Fibroblast of the aortic adventitia (primary cell): ENCODE measurements around the gene FARSB. TPM values are rescaled to one million over a fixed set of nuclear protein-coding genes. Genes with fewer than 3 reads are reported as not detected.

ENCODE experiments used
- DNase-seq: peaks from one replicate; pipeline ENCODE4 v3.0.0-alpha.2; 2010; ENCODE audit warnings: low read depth
- H3K4me3 ChIP-seq: 2 replicates; pipeline ENCODE4 v1.5.1; 2011; ENCODE audit warnings: low read depth, mild to moderate bottlenecking, control low read depth, low read length, moderate library complexity
- total RNA-seq: library from RNA; depleted of rRNA; stranded (reverse); fragments of >200 nt; gene quantifications from 2 replicates; pipeline ENCODE4 v1.2.3, GENCODE V29; 2012; ENCODE audit warnings: low replicate concordance
- TF ChIP-seq, protein P1 (sequence below): IDR thresholded peaks from 2 replicates; pipeline ENCODE4 v1.5.1; 2011; ENCODE audit warnings: mild to moderate bottlenecking, low read length, control low read depth, inconsistent platforms; ENCODE audit not compliant: insufficient read depth

FARSB gene
- total RNA-seq, 1 donor = 34.3 TPM

DNA sequence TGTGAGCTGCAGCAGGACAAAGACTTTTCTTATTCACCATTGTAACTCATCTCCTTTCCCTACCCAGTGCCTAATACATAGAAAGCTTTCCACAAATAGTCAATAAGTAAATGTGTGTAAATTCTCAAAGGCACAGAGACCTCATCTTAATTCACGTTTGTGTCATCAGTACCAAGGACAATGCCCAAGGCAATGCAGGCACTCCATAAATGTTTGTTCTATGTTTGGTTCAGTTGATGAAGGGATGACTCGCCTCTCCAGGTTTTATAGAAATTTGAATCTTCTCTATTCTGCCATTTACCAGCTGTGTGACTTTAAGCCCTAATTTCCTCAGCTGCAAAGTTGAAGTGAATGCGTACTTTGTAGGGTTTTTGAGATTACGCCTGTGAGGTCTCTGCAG lies 13.5 kb upstream of the FARSB start:
- H3K4me3 ChIP-seq = no peak overlapping the region
- TF ChIP-seq, protein P1, sequence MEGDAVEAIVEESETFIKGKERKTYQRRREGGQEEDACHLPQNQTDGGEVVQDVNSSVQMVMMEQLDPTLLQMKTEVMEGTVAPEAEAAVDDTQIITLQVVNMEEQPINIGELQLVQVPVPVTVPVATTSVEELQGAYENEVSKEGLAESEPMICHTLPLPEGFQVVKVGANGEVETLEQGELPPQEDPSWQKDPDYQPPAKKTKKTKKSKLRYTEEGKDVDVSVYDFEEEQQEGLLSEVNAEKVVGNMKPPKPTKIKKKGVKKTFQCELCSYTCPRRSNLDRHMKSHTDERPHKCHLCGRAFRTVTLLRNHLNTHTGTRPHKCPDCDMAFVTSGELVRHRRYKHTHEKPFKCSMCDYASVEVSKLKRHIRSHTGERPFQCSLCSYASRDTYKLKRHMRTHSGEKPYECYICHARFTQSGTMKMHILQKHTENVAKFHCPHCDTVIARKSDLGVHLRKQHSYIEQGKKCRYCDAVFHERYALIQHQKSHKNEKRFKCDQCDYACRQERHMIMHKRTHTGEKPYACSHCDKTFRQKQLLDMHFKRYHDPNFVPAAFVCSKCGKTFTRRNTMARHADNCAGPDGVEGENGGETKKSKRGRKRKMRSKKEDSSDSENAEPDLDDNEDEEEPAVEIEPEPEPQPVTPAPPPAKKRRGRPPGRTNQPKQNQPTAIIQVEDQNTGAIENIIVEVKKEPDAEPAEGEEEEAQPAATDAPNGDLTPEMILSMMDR = no peak
- no peak for DNase-seq

GRCh38 chr2:222668494-222669154 lies 12.7 kb upstream of the FARSB start:
- no peak overlapping the region for H3K4me3 ChIP-seq
- TF ChIP-seq, protein P1 = no peak
- no peak for DNase-seq

DNA sequence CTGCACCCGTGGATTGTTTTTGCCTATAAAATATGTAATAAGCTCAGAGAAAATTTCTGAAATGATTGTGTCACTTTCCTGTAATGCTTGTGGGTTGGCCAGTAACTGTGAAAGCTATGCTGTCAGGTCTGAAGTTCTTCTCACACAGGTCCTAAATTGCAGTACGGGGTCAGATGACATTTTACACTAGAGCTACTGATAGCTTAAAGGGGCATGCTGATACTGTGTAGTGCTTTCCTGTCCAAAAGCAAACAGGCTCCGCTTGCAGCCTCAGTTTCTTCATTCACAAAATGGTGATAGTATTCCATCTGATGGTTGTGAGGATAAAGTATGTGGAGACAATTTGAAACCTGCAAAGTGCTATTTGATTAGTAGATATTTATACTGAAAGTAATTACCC lies 7.6 kb upstream of the FARSB start:
- DNase-seq = no peak
- TF ChIP-seq, protein P1 = no peak
- H3K4me3 ChIP-seq = no peak overlapping the region

DNA sequence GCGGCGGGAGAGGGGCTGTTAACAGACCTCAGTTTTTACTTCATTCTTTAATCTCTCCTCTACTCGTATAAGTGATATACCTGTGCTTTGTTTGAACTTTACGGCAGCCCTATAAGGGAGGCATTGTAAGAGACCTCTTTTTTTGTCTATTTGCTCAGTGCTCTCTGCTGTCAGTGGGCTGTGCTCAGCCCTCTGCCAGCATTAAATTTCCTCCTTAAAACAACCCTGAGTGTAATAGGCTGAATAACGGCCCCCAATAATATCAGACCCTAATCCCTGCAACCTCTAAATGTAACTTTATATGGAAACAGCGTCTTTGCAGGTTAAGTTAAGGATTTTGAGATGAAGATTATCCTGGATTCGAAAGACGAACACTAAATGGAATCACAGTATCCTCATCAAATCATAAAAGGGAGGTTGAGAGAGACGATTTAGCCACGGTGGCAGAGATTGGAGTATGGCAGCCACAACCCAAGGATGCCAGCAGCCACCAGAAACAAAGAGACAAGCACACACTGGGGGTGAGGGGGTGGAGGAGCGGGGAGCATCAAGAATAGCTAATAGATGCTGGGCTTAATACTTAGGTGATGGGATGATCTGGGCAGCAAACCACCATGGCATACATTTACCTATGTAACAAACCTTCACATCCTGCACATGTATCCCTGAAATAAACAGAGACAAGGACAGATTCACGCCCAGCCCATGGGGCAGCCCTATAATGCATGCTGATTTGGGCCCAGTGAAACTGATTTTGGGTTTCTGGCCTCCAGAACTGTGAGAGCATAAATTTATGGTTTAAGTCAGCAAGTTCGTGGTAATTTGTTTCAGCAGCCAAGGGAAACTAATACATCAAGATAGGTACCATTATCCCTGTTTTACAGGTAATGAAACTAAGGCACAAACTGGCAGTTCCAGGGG lies 894 bp upstream of the FARSB start:
- H3K4me3 ChIP-seq = peak overlapping the region; percentile 99
- TF ChIP-seq, protein P1 = no peak
- DNase-seq = no peak

- DNase-seq = no peak
- no peak overlapping the region for H3K4me3 ChIP-seq
- TF ChIP-seq, protein P1 = no peak
Measured at GRCh38 chr2:222653280-222653679, 2.6 kb downstream of the FARSB start.

DNA sequence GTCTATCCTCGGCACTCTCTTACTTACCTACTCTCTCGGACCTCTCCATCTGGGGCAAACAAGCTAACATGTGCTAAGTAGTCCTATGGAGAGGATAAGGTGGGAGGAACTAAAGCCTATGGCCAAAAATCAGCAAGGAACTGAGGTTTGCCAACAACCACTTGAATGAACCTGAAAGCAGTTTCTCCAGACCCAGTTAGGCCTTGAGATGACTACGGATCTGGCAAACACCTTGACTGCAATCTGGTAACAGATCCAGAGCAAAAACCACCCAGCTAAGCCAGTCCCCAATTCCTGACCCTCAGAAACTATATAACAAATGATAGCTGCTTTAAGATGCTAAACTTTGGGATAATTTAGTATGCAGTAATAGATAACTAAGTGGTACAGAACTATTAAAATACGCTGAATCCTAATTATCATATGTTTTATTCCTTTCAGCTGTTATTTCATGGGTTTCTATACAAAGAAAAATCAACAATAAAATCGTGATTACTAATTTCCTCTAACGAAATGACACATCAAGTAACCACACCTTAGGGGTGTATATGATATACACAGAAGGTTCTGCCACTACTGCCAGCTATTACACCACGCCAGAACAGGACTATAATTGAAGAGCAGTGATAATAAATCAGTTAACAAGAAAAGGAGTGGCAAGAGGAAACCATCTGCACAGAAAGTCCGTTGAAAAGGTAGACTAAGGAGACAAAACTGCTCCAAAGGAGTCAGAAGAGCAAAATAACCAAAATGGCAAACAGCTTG lies 3.2 kb downstream of the FARSB start:
- no peak for DNase-seq
- no peak overlapping the region for H3K4me3 ChIP-seq
- TF ChIP-seq, protein P1 = no peak
